GM19452 (cell line): ENCODE data around the gene GDF7.

Source experiments
- ATAC-seq: cut with Tn5 transposase; IDR thresholded peaks from one replicate; pipeline ENCODE4 v1.9.1; 2021; ENCODE audit not compliant: unreplicated experiment

GDF7 gene

GRCh38 chr2:20627712-20628380 lies 39.1 kb upstream of the GDF7 start:
- no peak for ATAC-seq

GRCh38 chr2:20629181-20629580 lies 37.8 kb upstream of the GDF7 start:
- ATAC-seq = no peak

- no peak for ATAC-seq
Observed at GRCh38 chr2:20629581-20630171, 37.3 kb upstream of the GDF7 start.

DNA sequence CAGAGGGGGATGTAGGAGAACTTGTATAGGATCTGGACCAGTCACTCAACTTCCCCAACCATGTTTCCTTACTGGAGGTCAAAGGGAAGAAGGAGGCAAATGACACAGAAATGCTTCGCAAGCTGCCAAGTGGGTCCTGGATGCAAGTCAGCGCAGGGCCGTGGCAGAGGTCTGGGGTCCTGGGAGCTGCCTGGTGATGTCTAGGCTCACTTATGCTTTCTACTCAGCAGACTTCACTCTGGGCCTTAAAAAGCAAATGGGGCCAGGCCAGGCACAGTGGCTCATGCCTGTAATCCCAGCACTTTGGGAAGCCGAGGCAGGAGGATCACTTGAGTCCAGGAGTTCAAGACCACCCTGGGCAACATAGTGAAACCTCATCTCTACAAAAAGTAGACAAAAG lies 36.0 kb upstream of the GDF7 start:
- no peak for ATAC-seq

GRCh38 chr2:20631617-20632307 lies 35.2 kb upstream of the GDF7 start:
- ATAC-seq = no peak

- ATAC-seq = no peak
Observed at GRCh38 chr2:20632446-20632990, 34.4 kb upstream of the GDF7 start.

DNA sequence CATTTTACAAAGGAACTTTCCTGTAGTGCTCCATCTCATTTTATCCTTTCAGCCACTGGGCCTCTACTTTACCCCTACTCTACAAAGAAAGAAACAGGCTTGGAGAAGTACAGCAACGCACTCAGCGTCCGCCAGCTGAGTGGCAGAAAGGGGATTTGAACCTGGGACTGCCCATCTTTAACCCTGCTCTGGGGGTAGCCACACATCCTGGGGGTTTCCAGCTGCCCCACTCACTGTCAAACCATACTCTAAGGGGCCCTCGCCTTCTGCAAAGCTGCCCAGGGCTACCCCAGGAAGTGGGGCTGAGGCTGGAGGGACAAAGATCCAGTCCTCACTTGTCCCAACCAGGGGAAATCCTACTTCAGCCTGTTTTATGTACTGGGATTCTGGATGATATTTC lies 33.9 kb upstream of the GDF7 start:
- ATAC-seq = no peak

DNA sequence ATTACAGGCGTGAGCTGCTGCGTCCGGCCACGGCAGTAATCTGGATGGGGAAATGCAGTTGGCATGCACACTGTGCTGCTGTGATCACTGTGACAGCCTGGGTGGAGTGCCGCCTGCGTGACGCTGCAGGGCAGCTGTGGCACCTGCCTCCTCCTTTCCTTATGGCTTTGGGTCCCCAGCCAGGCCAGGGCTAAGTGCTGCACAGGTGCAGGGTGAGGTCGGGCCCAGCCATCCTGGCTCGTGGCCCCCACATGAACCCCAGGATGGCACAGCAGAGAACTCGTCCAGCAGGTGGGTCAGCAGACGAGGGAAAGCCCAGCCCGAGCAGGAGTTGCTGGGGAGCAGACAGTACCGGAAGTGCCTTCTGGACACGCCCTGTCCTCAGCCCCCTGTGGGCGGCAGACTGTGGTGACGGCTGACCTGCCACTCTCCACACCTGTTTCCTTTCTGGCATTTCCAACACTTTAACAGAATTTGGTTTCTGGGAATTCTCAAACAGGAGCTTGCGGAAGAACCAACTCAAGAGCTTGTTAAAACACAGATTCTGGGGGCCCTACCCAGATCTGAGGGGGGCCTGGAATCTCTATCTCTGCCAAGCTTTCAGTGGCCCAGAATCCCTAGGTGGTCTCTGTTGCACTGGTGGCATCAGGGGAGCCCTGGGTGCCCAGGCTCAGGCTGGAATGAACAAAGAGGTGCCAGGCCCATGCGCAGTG lies 33.0 kb upstream of the GDF7 start:
- no peak for ATAC-seq

DNA sequence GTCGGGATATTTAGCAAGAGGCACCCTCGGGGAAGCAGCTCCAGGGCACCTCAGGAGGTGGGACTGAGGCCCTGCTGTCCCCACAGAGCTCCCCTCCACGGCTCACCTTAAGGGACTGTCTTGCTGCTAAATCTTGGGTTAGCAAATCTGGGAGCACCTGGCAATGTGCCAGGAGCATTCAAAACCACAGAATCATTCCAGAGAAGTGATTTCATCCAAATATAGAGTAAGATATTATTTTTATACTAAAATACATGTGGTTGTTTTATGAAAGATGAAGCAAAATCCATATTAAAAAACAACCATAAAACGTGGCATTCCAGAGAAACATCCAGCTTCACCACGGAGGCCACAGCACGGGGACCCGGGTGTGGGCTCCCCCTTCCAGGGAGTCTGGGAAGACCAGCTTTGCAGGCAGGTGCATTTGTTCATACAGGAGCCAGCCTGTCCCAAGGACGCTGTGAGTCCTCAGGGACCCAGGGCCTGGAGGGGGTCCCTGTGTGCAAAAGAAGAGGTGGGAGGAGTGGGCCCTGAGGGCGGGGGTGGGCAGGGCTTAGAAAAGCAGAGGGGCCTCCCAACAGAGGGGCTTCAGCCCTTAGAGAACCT lies 32.3 kb upstream of the GDF7 start:
- no peak for ATAC-seq

GRCh38 chr2:20635113-20635510 lies 31.8 kb upstream of the GDF7 start:
- no peak for ATAC-seq

- ATAC-seq = peak; percentile 84
Observed at GRCh38 chr2:20635675-20636584, 31.0 kb upstream of the GDF7 start.

GRCh38 chr2:20637147-20637546 lies 29.8 kb upstream of the GDF7 start:
- ATAC-seq = no peak

- ATAC-seq = no peak
Observed at GRCh38 chr2:20638014-20638413, 28.9 kb upstream of the GDF7 start.

DNA sequence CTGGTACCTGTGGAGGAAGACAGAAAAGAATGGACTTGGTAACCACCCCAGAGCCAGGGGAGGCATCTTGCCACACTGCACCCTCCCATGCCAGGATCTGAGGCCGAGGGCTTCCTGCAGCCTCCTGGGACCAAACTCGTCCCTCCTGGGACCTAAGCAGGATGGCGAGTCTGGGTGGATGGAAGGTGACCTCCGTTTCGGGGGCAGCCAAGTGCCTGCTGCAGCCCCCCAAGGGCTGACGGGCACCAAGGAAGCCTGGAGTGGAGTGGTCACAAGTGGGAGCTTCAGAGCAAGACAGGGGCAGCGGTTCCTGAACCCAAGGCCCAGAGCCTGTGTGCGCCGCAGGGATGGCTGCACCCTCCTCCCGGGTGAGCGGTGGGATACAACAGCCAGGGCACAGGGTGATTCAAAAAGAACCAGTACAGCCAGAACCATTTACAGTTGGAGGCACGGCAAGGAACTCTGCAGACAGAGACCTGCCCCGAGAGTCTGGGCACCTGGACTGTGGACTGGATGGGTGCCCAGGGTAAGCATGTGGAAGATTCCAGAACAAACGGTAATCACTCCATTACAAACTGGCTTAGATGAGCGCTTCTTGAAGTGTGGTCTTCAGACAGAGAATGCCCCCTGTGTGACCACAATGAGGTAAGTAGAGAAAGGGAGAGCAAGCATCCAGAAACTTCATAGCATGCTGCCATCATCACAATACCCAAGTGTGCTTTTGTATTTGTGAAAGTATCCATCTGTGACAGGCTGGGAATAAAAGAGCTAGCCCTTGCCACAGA lies 28.1 kb upstream of the GDF7 start:
- ATAC-seq = no peak

GRCh38 chr2:20640411-20641122 lies 26.4 kb upstream of the GDF7 start:
- ATAC-seq = no peak

GRCh38 chr2:20641123-20641985 lies 25.6 kb upstream of the GDF7 start:
- ATAC-seq = no peak

DNA sequence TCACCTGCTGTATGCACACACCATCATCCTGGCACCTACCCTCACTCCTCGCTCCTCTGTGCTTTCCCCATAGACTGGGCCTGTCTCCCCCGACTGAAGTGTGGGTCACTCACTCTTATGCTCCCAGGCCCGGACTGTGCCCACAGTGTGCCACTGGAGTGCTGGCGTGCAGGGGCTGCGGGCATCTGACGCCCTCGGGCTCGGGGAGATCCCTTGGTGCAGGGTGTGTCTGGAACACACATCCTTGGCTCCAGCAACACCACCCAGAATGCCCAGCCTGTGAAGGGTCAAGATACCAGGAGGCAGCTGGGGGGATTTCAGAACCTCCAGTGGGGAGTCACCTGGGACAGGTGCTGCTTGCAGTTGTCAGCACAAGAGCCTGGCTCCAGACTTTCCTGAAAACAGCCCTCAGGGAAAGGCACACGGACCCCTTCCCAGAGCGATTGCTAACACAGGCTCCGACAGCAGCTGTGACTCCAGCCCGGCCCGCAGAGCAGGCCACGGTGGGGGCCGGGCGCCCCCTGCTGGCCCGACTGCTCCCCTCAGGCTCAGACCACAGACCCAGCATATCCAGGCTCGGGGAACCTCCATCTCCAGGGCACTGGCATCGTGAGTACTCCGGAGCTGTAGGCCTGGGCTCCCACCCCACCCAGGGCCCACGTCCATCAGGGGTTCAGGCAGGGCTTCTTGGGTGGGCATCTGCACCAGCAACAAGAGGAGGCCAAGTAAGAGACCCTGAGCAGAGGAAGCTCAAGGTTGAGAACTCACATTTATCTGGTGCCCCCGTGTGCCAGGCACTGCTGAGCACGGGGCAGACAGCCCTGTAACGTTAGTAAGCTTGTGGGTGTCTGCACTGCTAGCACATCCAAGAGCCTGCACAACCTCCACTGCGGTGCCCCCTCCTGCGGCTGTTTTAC lies 24.6 kb upstream of the GDF7 start:
- peak; percentile 97 for ATAC-seq
